Measurements from ENCODE around the gene CTNNBL1. TPM values are rescaled to one million over a fixed set of nuclear protein-coding genes. Genes with fewer than 3 reads are reported as not detected.

CTNNBL1 gene
- total and polyA plus RNA-seq, 2 of the 4 experiments (the other 2 are of a cell fraction) = 29.9 to 34.1 TPM

- dilution Hi-C loops (cut with HindIII; ENCODE audit: low sequenced_read_pairs, unreplicated experiment) = no loop called here
- no TSS peak for BruUV-seq (replicated peaks)
- no peak overlapping the region for H2BK15ac ChIP-seq (ENCODE audit: low read depth, low read length)
- H3K23ac ChIP-seq (ENCODE audit: low read depth, low read length) = no peak overlapping the region
- H2BK120ac ChIP-seq (ENCODE audit: low read depth, low read length) = no peak overlapping the region
- H3K4me2 ChIP-seq (ENCODE audit: low read depth, low read length) = no peak overlapping the region
- H4K91ac ChIP-seq (ENCODE audit: insufficient read depth, low read depth, low read length) = no peak overlapping the region
- no peak overlapping the region for H3K4me3 ChIP-seq (ENCODE audit: insufficient read depth, low read depth, low read length)
- no peaks in the 10 kb centered on the region for H3K4me1 ChIP-seq (ENCODE audit: control insufficient read depth, insufficient read depth, low read length)
- CTCF ChIA-PET = interaction anchor here (0.5 kb wide), 1 partner anchor 18 kb away, joined by 3 read pairs; no protein-coding TSS in a partner anchor
- no peak overlapping the region for H3K4ac ChIP-seq (ENCODE audit: low read depth, low read length)
- H3K14ac ChIP-seq (replicated peaks; ENCODE audit: low read depth, low read length) = no peak overlapping the region
- H2BK5ac ChIP-seq (ENCODE audit: low read depth, low read length, poor library complexity, severe bottlenecking) = no peak overlapping the region
- no peak overlapping the region for H2BK20ac ChIP-seq (ENCODE audit: low read depth, low read length)
- intact Hi-C loops (cut with micrococcal nuclease) = no loop called here
- H2AK9ac ChIP-seq (replicated peaks; ENCODE audit: low read depth, low read length, poor library complexity) = no peak overlapping the region
- no peak overlapping the region for H4K8ac ChIP-seq (ENCODE audit: low read depth in 2 of 2, low read length in 2 of 2)
- H2AFZ ChIP-seq (replicated peaks; ENCODE audit: low read length, poor library complexity) = no peak overlapping the region
- H2AK5ac ChIP-seq (ENCODE audit: low read depth, low read length) = no peak overlapping the region
- no peak overlapping the region for H4K5ac ChIP-seq (ENCODE audit: low read depth, low read length)
- no CpG with 5 or more reads among the region's 5 CpGs for WGBS, 2 experiments (ENCODE audit: extremely low coverage in 2 of 2, insufficient read length in 1 of 2)
- H4K20me1 ChIP-seq (ENCODE audit: insufficient read depth, low read length) = no peaks in the 10 kb centered on the region
- no peak overlapping the region for H3K56ac ChIP-seq (ENCODE audit: extremely low read depth, insufficient read depth, low read length)
- peaks cover 32% of the 10 kb centered on the region; the same call in 1 of the 2 replicates for H3K27me3 ChIP-seq (ENCODE audit: control insufficient read depth, insufficient read depth, low read length)
- ATAC-seq (ENCODE audit: low read depth) (no peak), DNase-seq (no peak)
- no peak overlapping the region for H3K27ac ChIP-seq (ENCODE audit: insufficient read depth, low read length)
- H3K9me1 ChIP-seq (ENCODE audit: insufficient read depth, low read length) = 0 out of 2 replicates have a peak, but pooled peaks cover 3% of the 10 kb centered on the region
- in situ Hi-C loops (cut with MboI; ENCODE audit: low sequenced_read_pairs) = no loop called here
- POLR2A ChIA-PET (ENCODE audit: unreplicated experiment) = no interaction called here
- H3K18ac ChIP-seq (ENCODE audit: low read depth, low read length) = no peak overlapping the region
- no peaks in the 10 kb centered on the region for H3K79me1 ChIP-seq (ENCODE audit: low read depth in 1 of 2, low read length in 2 of 2)
- H3K36me3 ChIP-seq (ENCODE audit: control insufficient read depth, insufficient read depth, low read length) = no peaks in the 10 kb centered on the region
- H3K9me3 ChIP-seq (ENCODE audit: control insufficient read depth, insufficient read depth, low read length) = no peaks in the 10 kb centered on the region
- H3K9ac ChIP-seq (ENCODE audit: low read depth, low read length) = no peak overlapping the region
- no peak for TF ChIP-seq SMC3 (IDR thresholded peaks at IDR 0.05; ENCODE audit: low read depth, low read length)
- no peak for TF ChIP-seq NFE2L2 (IDR thresholded peaks at IDR 0.05; ENCODE audit: low read depth, low read length)
- TF ChIP-seq CTCF (conservative IDR thresholded peaks at IDR 0.05; ENCODE audit: low read depth, low read length) = no peak
- TF ChIP-seq BHLHE40 (IDR thresholded peaks at IDR 0.05; ENCODE audit: low read depth, low read length) = no peak
These were observed 196.3 kb downstream of the CTNNBL1 start for GRCh38 chr20:37890108-37890507.
